H1 (cell line): Measurements from ENCODE around the gene SIGLECL1. TPM values are rescaled to one million over a fixed set of nuclear protein-coding genes. Genes with fewer than 3 reads are reported as not detected.

Experiments used
- CHD1 ChIP-seq: IDR thresholded peaks from 2 replicates; pipeline ENCODE4 v1.6.1; 2012; ENCODE audit warnings: low read depth, low read length, improper control_type of control experiment
- HDAC2 ChIP-seq, 2 experiments: fragments of 300-600 bp in 1 of 2; sonication (generic) in 1 of 2; IDR thresholded peaks; 2 replicates each; pipeline ENCODE4 v1.6.1; 2011 to 2012; ENCODE audit warnings: low read depth in 2 of 2, low read length in 2 of 2, mild to moderate bottlenecking in 2 of 2, moderate library complexity in 2 of 2, borderline replicate concordance in 1 of 2, inconsistent platforms in 1 of 2
- ZNF274 ChIP-seq: IDR thresholded peaks from 2 replicates; pipeline ENCODE4 v1.7.0; 2012; ENCODE audit warnings: low read length, borderline replicate concordance; ENCODE audit errors: extremely low read depth
- polyA plus RNA-seq, 7 experiments: library from polyadenylated mRNA; depleted of rRNA in 3 of 7; stranded (reverse) in 5 of 7; unstranded in 2 of 7; fragments of >200 nt in 5 of 7; fragments of 200-250 nt in 2 of 7; gene quantifications; 1 replicate in 5 of 7; 2 replicates in 1 of 7; 4 replicates in 1 of 7; pipeline versions ENCODE4 v1.2.1 to v1.2.3, GENCODE V29; 2011 to 2013; ENCODE audit warnings: missing spikeins in 2 of 7, mixed read lengths in 2 of 7
- total RNA-seq: library from RNA; stranded (reverse); fragmentation: NEBNext Ultra II Directional; extraction: Animal tissue kit (Norgen Biotek cat#: 25700); gene quantifications from 2 replicates; pipeline ENCODE4 v1.2.1, GENCODE V29; 2021

The SIGLECL1 gene
- total and polyA plus RNA-seq, 2 of the 8 experiments (the other 6 are each of a cell fraction or from before 2014, with no cell fraction given): not detected

- TF ChIP-seq HDAC2 (IDR thresholded peaks at IDR 0.05; ENCODE audit: borderline replicate concordance in 1 of 2, low read depth in 2 of 2, low read length in 2 of 2): no peak
- TF ChIP-seq ZNF274: no peak
- TF ChIP-seq CHD1: no peak
- TF ChIP-seq, all 59 proteins: peak for 0
These were observed 42.8 kb downstream of the SIGLECL1 start (continued) for GRCh38 chr19:51293571-51294210.
